ENCODE data around the gene PODXL2. TPM values are rescaled to one million over a fixed set of nuclear protein-coding genes. Genes with fewer than 3 reads are reported as not detected.

PODXL2 gene
- total RNA-seq, 3 donors from 2014 or later (not counting 1 experiment from before 2014, with no cell fraction given): 2.2 to 3.5 (median 2.7) TPM

GRCh38 chr3:127677541-127678314, 48.7 kb downstream of the PODXL2 start:
- no peaks in the 10 kb centered on the region for H3K36me3 Mint-ChIP-seq

GRCh38 chr3:127678315-127678599, 49.3 kb downstream of the PODXL2 start:
- H3K27ac Mint-ChIP-seq: peak overlapping the region in 1 of 2 donors; percentile 47
- Histone ChIP-seq H3K27me3 (ENCODE audit: control insufficient read depth, insufficient read depth, low read length) (no peaks in the 10 kb centered on the region), H3K4me3 (ENCODE audit: low read length) (no peak overlapping the region), H3K9me3 (ENCODE audit: control insufficient read depth, insufficient read depth, low read length) (no peaks in the 10 kb centered on the region), H3K4me1 (ENCODE audit: control insufficient read depth, insufficient read depth, low read length) (peaks cover 18% of the 10 kb centered on the region), H3K36me3 (ENCODE audit: control insufficient read depth, insufficient read depth, low read length) (peaks cover 27% of the 10 kb centered on the region), H3K27ac (ENCODE audit: low read length) (no peak overlapping the region)
- peaks cover 16 to 44% of the 10 kb centered on the region in 2 donors for H3K4me1 Mint-ChIP-seq
- ATAC-seq: no peak
- H3K27me3 Mint-ChIP-seq (ENCODE audit: low read depth in 2 of 2): no peaks in the 10 kb centered on the region
- no peaks in the 10 kb centered on the region for H3K9me3 Mint-ChIP-seq
- H3K36me3 Mint-ChIP-seq: no peaks in the 10 kb centered on the region
- TF ChIP-seq, protein P1, sequence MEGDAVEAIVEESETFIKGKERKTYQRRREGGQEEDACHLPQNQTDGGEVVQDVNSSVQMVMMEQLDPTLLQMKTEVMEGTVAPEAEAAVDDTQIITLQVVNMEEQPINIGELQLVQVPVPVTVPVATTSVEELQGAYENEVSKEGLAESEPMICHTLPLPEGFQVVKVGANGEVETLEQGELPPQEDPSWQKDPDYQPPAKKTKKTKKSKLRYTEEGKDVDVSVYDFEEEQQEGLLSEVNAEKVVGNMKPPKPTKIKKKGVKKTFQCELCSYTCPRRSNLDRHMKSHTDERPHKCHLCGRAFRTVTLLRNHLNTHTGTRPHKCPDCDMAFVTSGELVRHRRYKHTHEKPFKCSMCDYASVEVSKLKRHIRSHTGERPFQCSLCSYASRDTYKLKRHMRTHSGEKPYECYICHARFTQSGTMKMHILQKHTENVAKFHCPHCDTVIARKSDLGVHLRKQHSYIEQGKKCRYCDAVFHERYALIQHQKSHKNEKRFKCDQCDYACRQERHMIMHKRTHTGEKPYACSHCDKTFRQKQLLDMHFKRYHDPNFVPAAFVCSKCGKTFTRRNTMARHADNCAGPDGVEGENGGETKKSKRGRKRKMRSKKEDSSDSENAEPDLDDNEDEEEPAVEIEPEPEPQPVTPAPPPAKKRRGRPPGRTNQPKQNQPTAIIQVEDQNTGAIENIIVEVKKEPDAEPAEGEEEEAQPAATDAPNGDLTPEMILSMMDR (IDR thresholded peaks at IDR 0.05): no peak
- H3K4me3 Mint-ChIP-seq: no peak overlapping the region
- 99% methylated on average over 8 of the region's 8 CpGs for WGBS (ENCODE audit: insufficient coverage)
- intact Hi-C loops (cut with micrococcal nuclease): no loop called here
- DNase-seq: peak in 1 of 2 donors; percentile 5

More at GRCh38 chr3:127677541-127678314, 48.7 kb downstream of the PODXL2 start:
- Mint-ChIP-seq H3K27me3 (ENCODE audit: low read depth in 2 of 2) (no peaks in the 10 kb centered on the region), H3K4me3 (peak overlapping the region; percentile 21), H3K27ac (peak overlapping the region in 1 of 2 donors; percentile 47), H3K4me1 (peaks cover 16 to 44% of the 10 kb centered on the region in 2 donors), H3K9me3 (no peaks in the 10 kb centered on the region)
- H3K27ac ChIP-seq (ENCODE audit: low read length): no peak overlapping the region
- H3K4me3 ChIP-seq (ENCODE audit: low read length): no peak overlapping the region
- intact Hi-C loops (cut with micrococcal nuclease): no loop called here
- peaks cover 27% of the 10 kb centered on the region for H3K36me3 ChIP-seq (ENCODE audit: control insufficient read depth, insufficient read depth, low read length)
- peak in 1 of 2 donors; percentile 4 for DNase-seq
- TF ChIP-seq, protein P1 (IDR thresholded peaks at IDR 0.05): no peak
- WGBS (ENCODE audit: insufficient coverage): 92% methylated on average over 17 of the region's 17 CpGs
- no peak for ATAC-seq
- H3K27me3 ChIP-seq (ENCODE audit: control insufficient read depth, insufficient read depth, low read length): no peaks in the 10 kb centered on the region
- H3K9me3 ChIP-seq (ENCODE audit: control insufficient read depth, insufficient read depth, low read length): no peaks in the 10 kb centered on the region
- H3K4me1 ChIP-seq (ENCODE audit: control insufficient read depth, insufficient read depth, low read length): peaks cover 19% of the 10 kb centered on the region

DNA sequence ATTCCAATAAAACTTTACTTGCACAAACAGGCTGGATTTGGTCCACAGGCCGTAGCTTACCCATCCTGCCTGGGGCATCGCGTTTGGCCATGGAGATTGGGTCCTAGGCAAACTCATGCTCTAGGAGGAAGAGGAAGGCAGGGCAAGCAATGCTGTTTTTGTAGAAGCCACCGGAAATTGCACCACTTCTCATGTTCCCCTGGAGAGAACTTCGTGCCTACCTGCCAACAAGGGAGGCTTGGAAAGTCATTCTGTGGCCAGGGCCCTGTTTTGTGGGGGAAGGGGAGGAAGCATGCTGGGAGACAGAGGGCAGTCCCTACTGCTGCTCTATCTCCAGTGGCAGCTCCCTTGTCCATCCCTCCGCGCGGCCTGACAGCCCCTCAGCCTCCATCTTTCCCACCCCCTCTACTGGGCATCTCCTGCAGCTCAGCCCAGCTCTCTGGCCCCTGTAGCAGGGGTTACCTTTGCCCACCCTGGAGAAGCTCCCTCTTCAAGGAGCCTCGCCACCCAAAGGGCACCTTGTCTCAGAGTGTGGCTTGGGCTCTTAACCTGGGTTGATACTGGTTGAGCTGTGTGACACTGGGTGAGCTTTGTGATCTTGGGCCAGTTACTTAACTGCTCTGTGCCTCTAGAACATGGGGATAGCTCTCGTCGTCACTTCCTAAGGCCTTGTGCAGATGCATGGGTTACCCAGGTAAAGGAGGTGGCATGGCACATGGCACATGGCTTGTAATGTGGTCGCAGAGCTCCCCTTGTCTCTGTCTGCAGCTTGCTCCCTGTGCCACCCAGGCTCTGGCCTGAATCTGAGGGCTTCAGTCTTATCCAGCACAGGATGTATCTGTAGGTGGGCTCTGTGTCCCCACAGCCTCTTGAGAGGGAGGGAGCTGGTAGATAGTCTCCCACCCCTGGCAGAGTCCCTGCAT, 49.9 kb downstream of the PODXL2 start:
- Mint-ChIP-seq H3K4me1 (peaks cover 10 to 43% of the 10 kb centered on the region in 2 donors), H3K4me3 (no peak overlapping the region), H3K9me3 (no peaks in the 10 kb centered on the region), H3K27ac (no peak overlapping the region), H3K27me3 (ENCODE audit: low read depth in 2 of 2) (no peaks in the 10 kb centered on the region), H3K36me3 (no peaks in the 10 kb centered on the region)
- no peaks in the 10 kb centered on the region for H3K9me3 ChIP-seq (ENCODE audit: control insufficient read depth, insufficient read depth, low read length)
- no peak overlapping the region for H3K27ac ChIP-seq (ENCODE audit: low read length)
- peaks cover 27% of the 10 kb centered on the region for H3K36me3 ChIP-seq (ENCODE audit: control insufficient read depth, insufficient read depth, low read length)
- H3K4me3 ChIP-seq (ENCODE audit: low read length): no peak overlapping the region
- ATAC-seq: peak in 1 of 3 donors; percentile 28
- intact Hi-C loops (cut with micrococcal nuclease): no loop called here
- H3K4me1 ChIP-seq (ENCODE audit: control insufficient read depth, insufficient read depth, low read length): peaks cover 11% of the 10 kb centered on the region
- H3K27me3 ChIP-seq (ENCODE audit: control insufficient read depth, insufficient read depth, low read length): no peaks in the 10 kb centered on the region
- peak in 1 of 2 donors; percentile 6 for DNase-seq
- WGBS (ENCODE audit: insufficient coverage): 89% methylated on average over 12 of the region's 12 CpGs
- TF ChIP-seq, protein P1 (IDR thresholded peaks at IDR 0.05): no peak
